Activated CD8-positive, alpha-beta T cell treated with anti-CD3 and anti-CD28 coated beads, Interleukin-2, amount 10 ng/mL, durations not matched to agents 7 days and 5 days (primary cell): ENCODE data around the gene EDA. TPM values are rescaled to one million over a fixed set of nuclear protein-coding genes. Genes with fewer than 3 reads are reported as not detected.

Source experiments
- ATAC-seq: fragments of 150-1000 bp; cut with Tn5 transposase; one replicate; pipeline ENCODE4 v1.10.0; 2021; ENCODE audit warnings: moderate library complexity
- CTCF ChIA-PET: fragments of 350-600 bp; sonication (Branson Sonifier 250); formaldehyde crosslinking; loops from one replicate; lab custom pipeline; 2021; ENCODE audit warnings: antibody characterized with exemption; lab: Charles Lee
- POLR2A ChIA-PET: fragments of 350-600 bp; sonication (Branson Sonifier 250); formaldehyde crosslinking; loops from one replicate; lab custom pipeline; 2021; ENCODE audit warnings: antibody characterized with exemption; lab: Charles Lee
- DNase-seq: peaks from one replicate; pipeline ENCODE4 v3.0.0-alpha.2; 2020
- H3K27ac Mint-ChIP-seq: one replicate; pipeline ENCODE4 v1.8.0; 2021; ENCODE audit warnings: mild to moderate bottlenecking, mixed read lengths
- H3K27me3 Mint-ChIP-seq: one replicate; pipeline ENCODE4 v1.8.0; 2021; ENCODE audit warnings: low read depth, mixed read lengths
- H3K36me3 Mint-ChIP-seq: one replicate; pipeline ENCODE4 v1.8.0; 2021; ENCODE audit warnings: low read depth, mixed read lengths
- H3K4me1 Mint-ChIP-seq: one replicate; pipeline ENCODE4 v1.8.0; 2021; ENCODE audit warnings: low read depth, mixed read lengths
- H3K4me3 Mint-ChIP-seq: one replicate; pipeline ENCODE4 v1.8.0; 2021; ENCODE audit warnings: mild to moderate bottlenecking, mixed read lengths
- H3K9me3 Mint-ChIP-seq: one replicate; pipeline ENCODE4 v1.8.0; 2022; ENCODE audit warnings: mixed read lengths; ENCODE audit not compliant: insufficient read depth
- total RNA-seq, 2 experiments: library from RNA; stranded (reverse); gene quantifications; one replicate each; pipeline ENCODE4 v1.2.3, GENCODE V29; 2021

EDA gene
- total RNA-seq, 2 experiments from 2014 or later, result 0.53 to 0.76 TPM

DNA sequence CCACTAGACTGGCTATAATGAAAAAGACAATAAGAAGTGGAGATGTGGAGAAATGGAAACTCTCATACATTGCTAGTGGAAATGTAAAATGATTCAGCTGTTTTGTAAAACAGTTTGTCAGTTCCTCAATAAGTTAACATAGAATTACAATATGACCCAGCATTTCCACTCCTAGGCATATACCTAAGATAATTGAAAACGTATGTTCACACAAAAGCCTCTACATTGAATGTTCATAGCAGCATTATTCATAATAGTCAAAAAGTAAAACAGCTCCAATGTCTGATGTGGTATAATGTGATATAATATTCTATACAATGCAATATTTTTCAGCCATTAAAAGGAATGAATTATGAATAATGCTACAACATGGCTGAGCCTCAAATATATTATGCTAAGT, 10.2 kb downstream of the EDA start:
- Mint-ChIP-seq H3K9me3 (no peaks in the 10 kb centered on the region), H3K27me3 (no peaks in the 10 kb centered on the region), H3K27ac (no peak overlapping the region), H3K36me3 (peaks cover 2% of the 10 kb centered on the region), H3K4me3 (no peak overlapping the region), H3K4me1 (peaks cover 2% of the 10 kb centered on the region)
- DNase-seq (no peak), ATAC-seq (no peak)
- ChIA-PET CTCF (no interaction called here), POLR2A (no interaction called here)

DNA sequence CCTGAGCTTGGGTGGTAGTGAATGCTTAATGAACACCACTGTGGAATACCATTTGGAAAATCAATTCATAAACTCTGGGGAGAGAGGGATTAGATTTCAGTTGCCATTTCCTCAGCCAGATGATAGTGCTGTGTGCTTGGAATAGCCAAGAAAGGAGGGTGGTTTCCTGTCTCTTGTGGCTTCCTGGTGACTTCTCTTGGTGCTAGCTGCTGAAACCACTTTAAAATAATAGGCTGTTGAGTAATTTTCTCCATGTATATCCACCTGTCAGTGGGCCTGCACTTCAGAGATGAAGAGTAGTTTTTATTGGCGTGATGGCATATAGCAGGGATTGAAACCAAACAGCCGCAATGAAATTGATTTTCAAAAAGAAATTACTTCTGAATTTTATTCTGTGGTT, 11.8 kb downstream of the EDA start:
- Mint-ChIP-seq H3K27me3 (no peaks in the 10 kb centered on the region), H3K27ac (no peak overlapping the region), H3K4me3 (no peak overlapping the region), H3K36me3 (peaks cover 2% of the 10 kb centered on the region), H3K9me3 (no peaks in the 10 kb centered on the region), H3K4me1 (peaks cover 2% of the 10 kb centered on the region)
- POLR2A ChIA-PET, result no interaction called here
- ATAC-seq (no peak), DNase-seq (no peak)
- CTCF ChIA-PET, result interaction anchor here (1.4 kb wide), 1 partner anchor 11 kb away, joined by 3 read pairs; no protein-coding TSS in a partner anchor

DNA sequence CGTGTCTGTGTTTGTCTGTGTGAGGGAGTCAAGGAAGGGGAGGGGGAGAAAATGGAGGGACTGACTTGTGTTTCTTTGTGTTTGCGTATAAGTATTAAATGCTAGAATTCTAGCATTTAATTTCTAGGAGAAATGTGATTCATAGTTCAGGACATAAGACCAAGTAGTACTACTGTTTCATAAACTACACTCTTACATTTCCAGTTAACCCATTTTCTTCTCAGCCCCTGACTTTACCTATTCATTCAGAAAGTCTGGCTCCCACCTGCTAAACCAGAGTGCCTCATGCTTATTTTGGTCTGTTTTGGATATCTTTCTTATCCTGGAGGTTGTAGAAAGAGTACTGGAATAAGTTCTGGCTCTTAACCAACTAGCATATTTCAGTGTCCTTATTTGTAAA, 14.2 kb downstream of the EDA start:
- H3K36me3 Mint-ChIP-seq, result peaks cover 2% of the 10 kb centered on the region
- CTCF ChIA-PET, result no interaction called here
- no peak overlapping the region for H3K27ac Mint-ChIP-seq
- POLR2A ChIA-PET, result no interaction called here
- H3K9me3 Mint-ChIP-seq, result no peaks in the 10 kb centered on the region
- H3K27me3 Mint-ChIP-seq, result no peaks in the 10 kb centered on the region
- DNase-seq, result no peak
- no peak overlapping the region for H3K4me3 Mint-ChIP-seq
- no peak for ATAC-seq
- peaks cover 2% of the 10 kb centered on the region for H3K4me1 Mint-ChIP-seq

DNA sequence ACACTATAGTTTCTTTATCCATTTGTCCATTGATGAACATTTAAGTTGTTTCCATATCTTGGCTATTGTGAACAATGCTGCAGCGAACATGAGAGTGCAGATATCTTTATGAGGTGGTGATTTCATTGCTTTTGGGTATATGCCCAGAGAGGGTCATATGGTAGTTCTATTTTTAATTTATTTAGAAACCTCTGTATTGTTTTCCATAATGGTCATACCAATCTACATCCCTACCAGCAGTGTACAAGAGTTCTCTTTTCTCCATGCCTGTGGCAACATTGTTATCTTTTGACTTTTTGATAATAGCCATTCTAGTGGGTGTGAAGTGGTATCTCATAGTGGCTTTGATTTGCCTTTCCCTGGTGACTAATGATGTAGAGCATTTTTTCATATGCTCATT, 48.8 kb downstream of the EDA start:
- H3K27ac Mint-ChIP-seq, result no peak overlapping the region
- no peaks in the 10 kb centered on the region for H3K4me1 Mint-ChIP-seq
- no peak overlapping the region for H3K4me3 Mint-ChIP-seq
- ChIA-PET POLR2A (no interaction called here), CTCF (no interaction called here)
- ATAC-seq, result no peak
- no peaks in the 10 kb centered on the region for H3K27me3 Mint-ChIP-seq
- H3K9me3 Mint-ChIP-seq, result no peaks in the 10 kb centered on the region
- H3K36me3 Mint-ChIP-seq, result no peaks in the 10 kb centered on the region
- no peak for DNase-seq

DNA sequence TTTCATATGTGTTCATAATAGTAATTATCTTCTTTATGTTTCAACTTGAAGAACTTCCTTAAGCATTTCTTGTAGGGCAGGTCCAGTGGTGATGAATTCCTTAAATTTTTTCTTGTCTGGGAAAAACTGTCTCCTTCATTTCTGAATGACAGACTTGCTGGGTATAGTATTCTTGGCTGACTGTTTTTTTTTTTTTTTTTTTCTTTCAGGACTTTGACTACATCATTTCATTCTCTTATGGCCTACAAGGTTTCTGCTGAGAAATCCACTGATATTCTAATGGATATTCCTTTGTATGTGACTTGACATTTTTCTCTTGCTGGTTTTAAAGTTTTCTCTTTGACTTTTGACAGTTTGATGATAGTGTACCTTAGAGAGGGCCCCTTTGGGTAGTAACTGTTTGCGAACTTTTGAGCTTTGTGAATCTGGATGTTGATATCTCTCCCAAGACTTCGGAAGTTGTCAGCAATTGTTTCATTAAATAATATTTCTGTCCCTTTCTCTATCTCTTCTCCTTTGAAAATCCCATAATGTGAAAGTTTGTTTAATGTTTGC, 54.2 kb downstream of the EDA start:
- POLR2A ChIA-PET, result no interaction called here
- H3K4me1 Mint-ChIP-seq, result no peaks in the 10 kb centered on the region
- ATAC-seq (no peak), DNase-seq (no peak)
- H3K27me3 Mint-ChIP-seq, result no peaks in the 10 kb centered on the region
- no peaks in the 10 kb centered on the region for H3K9me3 Mint-ChIP-seq
- no peaks in the 10 kb centered on the region for H3K36me3 Mint-ChIP-seq
- no peak overlapping the region for H3K4me3 Mint-ChIP-seq
- no peak overlapping the region for H3K27ac Mint-ChIP-seq
- CTCF ChIA-PET, result no interaction called here

DNA sequence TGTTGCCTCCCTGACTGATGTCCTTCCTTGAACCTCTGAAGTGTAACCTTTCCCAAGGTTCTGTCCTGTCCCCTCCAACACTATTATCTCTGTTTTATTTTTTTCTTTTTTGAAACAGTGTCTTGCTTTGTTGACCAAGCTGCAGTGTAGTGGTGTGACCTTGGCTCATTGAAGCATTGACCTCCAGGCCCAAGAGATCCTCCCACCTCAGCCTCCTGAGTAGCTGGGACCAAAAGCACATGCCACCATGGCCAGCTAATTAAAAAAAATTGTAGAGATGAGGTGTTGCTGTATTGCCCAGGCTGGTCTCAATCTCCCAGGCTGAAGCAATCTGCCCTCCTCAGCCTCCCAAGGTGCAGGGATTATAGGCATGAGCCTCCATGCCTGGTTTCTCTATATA, 59.0 kb downstream of the EDA start:
- no peak overlapping the region for H3K4me3 Mint-ChIP-seq
- ATAC-seq, result no peak
- no peaks in the 10 kb centered on the region for H3K36me3 Mint-ChIP-seq
- no peaks in the 10 kb centered on the region for H3K27me3 Mint-ChIP-seq
- H3K9me3 Mint-ChIP-seq, result no peaks in the 10 kb centered on the region
- H3K4me1 Mint-ChIP-seq, result no peaks in the 10 kb centered on the region
- DNase-seq, result no peak
- CTCF ChIA-PET, result no interaction called here
- no peak overlapping the region for H3K27ac Mint-ChIP-seq
- POLR2A ChIA-PET, result no interaction called here

DNA sequence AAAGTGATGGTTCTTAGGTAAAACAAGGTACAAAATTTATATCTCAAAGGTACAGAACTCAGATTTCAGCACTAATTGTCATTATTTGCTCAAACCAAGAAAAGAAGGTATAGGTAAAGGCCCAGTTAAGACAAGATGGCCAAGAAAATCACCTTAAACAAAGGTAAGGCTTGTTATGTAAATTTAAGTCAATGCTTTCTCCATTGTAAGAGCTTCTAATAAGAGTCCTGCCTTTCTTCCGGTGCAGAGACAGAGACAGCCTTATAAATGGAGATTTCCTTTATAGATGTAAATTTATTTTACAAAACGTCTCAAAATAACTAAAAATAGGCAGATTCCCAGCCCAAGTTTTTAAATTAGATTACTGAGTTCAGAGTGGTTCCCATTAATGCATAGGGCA, 89.9 kb downstream of the EDA start:
- ATAC-seq (no peak), DNase-seq (no peak)
- Mint-ChIP-seq H3K27ac (no peak overlapping the region), H3K4me3 (no peak overlapping the region), H3K9me3 (no peaks in the 10 kb centered on the region), H3K4me1 (no peaks in the 10 kb centered on the region), H3K36me3 (no peaks in the 10 kb centered on the region), H3K27me3 (no peaks in the 10 kb centered on the region)
- ChIA-PET CTCF (no interaction called here), POLR2A (no interaction called here)

DNA sequence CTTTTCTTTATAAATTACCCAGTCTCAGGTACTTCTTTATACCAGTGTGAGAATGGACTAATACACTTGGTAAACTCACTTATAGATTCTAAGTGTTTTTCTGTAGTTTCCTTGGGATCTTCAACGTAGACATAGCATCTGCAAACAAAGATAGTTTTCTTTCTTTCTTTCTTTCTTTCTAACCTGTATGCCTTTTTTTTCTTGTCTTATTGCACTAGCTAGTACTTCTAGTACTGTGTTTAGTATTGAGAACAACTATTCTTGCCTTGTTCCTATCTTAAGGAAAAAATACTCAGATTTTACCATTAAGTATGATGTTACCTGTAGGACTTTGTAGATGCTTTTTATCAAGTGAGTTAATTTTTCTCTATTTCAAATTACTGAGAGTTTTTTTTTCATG, 102.2 kb downstream of the EDA start:
- Mint-ChIP-seq H3K27ac (no peak overlapping the region), H3K4me3 (no peak overlapping the region), H3K9me3 (peaks cover 3% of the 10 kb centered on the region), H3K36me3 (no peaks in the 10 kb centered on the region), H3K27me3 (no peaks in the 10 kb centered on the region), H3K4me1 (no peaks in the 10 kb centered on the region)
- no peak for DNase-seq
- ChIA-PET CTCF (no interaction called here), POLR2A (no interaction called here)
- no peak for ATAC-seq

DNA sequence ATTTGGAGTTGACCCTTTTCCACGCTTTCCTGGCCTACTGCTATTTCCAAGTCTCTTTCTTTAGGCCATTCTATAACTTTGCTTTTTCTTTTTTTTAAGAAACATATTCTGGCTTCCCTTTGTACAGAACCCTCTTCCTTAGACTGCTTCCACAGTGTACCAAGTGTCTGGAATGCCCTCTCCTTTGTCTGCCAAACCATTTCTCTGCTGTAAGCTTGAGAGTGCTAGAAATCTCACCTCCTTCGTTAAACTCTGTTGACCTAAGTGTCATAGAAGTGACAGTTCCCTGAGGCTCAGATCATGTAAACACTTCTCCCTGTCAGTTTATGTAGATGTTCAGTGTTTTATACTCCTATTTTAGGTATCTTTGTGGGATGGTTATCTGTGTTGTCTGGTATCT, 108.4 kb downstream of the EDA start:
- ChIA-PET POLR2A (no interaction called here), CTCF (no interaction called here)
- Mint-ChIP-seq H3K27ac (no peak overlapping the region), H3K9me3 (no peaks in the 10 kb centered on the region), H3K27me3 (no peaks in the 10 kb centered on the region), H3K4me1 (no peaks in the 10 kb centered on the region), H3K36me3 (no peaks in the 10 kb centered on the region), H3K4me3 (no peak overlapping the region)
- DNase-seq (no peak), ATAC-seq (no peak)

DNA sequence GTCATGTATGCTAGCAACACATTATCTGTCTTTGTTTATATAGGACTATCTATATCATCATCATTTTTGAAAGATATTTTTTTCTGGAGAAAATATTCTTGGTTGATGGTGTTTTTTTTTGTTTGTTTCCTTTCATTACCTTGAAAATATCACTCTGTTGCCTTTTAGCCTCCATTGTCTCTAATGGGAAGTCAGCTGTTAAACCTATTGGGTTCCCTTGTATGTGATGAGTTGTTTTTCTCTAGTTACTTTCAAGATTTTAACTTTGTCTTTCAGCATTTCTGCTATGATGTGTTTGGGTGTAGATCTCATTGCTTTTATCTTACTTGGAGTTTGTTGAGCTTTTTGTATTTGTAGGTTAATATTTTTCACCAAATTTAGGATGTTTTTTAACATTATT, 124.4 kb downstream of the EDA start:
- ChIA-PET POLR2A (no interaction called here), CTCF (interaction anchor here (0.7 kb wide), 1 partner anchor 14 kb away, joined by 3 read pairs; no protein-coding TSS in a partner anchor)
- H3K36me3 Mint-ChIP-seq, result no peaks in the 10 kb centered on the region

DNA sequence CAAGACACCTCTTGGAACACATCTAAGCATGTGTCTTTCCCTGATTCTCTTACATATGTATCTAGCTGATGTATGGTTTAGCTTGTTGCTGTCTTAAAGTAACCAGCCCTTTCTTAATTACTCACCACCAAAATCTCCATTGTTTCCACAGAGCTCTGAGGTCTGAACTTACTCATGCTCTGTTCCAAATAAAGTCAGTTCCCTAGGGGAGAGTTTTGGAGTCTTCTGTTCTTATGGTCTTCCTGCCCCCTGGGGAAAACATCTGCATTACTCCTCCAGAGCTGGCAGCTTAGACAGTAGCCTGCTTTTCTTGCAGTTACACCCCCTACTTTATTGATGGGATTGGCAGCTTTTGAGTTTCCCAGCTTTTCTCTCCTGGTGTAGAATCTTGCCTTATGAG, 125.8 kb downstream of the EDA start:
- Mint-ChIP-seq H3K27ac (no peak overlapping the region), H3K27me3 (no peaks in the 10 kb centered on the region)
- POLR2A ChIA-PET, result no interaction called here

More for the DNA sequence above, 124.4 kb downstream of the EDA start:
- H3K27ac Mint-ChIP-seq, result no peak overlapping the region
- no peak overlapping the region for H3K4me3 Mint-ChIP-seq
- H3K27me3 Mint-ChIP-seq, result no peaks in the 10 kb centered on the region
- H3K4me1 Mint-ChIP-seq, result no peaks in the 10 kb centered on the region
- DNase-seq (no peak), ATAC-seq (no peak)
- H3K9me3 Mint-ChIP-seq, result peaks cover 5% of the 10 kb centered on the region

DNA sequence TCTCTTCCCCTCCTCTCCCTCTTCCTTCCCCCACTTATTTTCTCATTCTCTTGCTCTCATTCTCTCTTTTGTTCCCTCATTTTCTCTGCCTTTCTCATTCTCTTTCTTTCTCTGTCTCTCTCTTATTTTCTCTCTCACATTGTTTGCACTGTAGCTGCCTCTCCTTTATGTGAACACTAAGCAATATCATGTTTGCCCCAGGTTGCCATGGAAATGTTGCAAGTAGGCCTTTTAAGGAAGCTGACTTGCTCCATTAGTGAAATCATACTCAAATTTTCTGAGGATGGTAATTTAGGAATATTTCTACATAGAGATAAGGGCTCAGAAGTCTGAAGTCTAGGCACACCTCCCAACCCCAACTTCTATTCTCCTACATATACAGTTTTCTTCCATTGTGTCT, 130.1 kb downstream of the EDA start:
- CTCF ChIA-PET, result no interaction called here
- Mint-ChIP-seq H3K36me3 (no peaks in the 10 kb centered on the region), H3K4me3 (no peak overlapping the region), H3K27ac (no peak overlapping the region), H3K27me3 (no peaks in the 10 kb centered on the region), H3K4me1 (no peaks in the 10 kb centered on the region), H3K9me3 (peaks cover 5% of the 10 kb centered on the region)
- no peak for ATAC-seq
- no peak for DNase-seq
- POLR2A ChIA-PET, result no interaction called here

More for the DNA sequence above, 125.8 kb downstream of the EDA start:
- peaks cover 5% of the 10 kb centered on the region for H3K9me3 Mint-ChIP-seq
- no peak for ATAC-seq
- H3K4me3 Mint-ChIP-seq, result no peak overlapping the region
- H3K4me1 Mint-ChIP-seq, result no peaks in the 10 kb centered on the region
- no peaks in the 10 kb centered on the region for H3K36me3 Mint-ChIP-seq
- CTCF ChIA-PET, result no interaction called here
- DNase-seq, result no peak

DNA sequence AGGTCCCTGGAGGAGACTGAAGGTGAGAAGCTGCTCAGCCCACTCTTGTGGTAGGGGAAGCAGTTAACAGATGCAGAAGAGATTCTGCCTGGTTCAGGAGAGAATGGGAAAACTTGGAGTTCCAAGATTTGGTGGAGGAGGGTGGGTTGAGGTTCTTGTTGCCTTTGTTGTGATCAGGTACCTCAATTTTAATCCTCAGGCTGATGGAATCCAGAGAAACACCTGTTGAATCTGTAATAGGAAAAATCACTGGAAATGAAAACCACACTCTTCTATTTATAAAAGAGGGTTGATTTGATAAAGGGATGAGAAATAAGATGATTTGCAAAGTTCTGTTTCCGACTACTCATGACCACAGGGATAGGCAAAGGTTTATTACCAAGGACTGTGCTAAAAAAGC, 132.1 kb downstream of the EDA start:
- Mint-ChIP-seq H3K4me3 (no peak overlapping the region), H3K9me3 (no peaks in the 10 kb centered on the region), H3K27me3 (no peaks in the 10 kb centered on the region), H3K27ac (no peak overlapping the region), H3K36me3 (no peaks in the 10 kb centered on the region), H3K4me1 (no peaks in the 10 kb centered on the region)
- ChIA-PET CTCF (no interaction called here), POLR2A (no interaction called here)
- DNase-seq, result no peak
- no peak for ATAC-seq
